Ovary (tissue), 9 donors: ENCODE measurements around the gene ACYP2. TPM values are rescaled to one million over a fixed set of nuclear protein-coding genes. Genes with fewer than 3 reads are reported as not detected.

Source experiments
- DNase-seq, 5 donors: peaks; one replicate each; pipeline ENCODE4 v3.0.0-alpha.2; 2019 to 2020
- H3K27ac ChIP-seq, 2 donors: fragments of 200-600 bp; one replicate each; pipeline versions ENCODE4 v1.5.1 to v1.8.0; 2019 to 2022
- H3K27me3 ChIP-seq: fragments of 200-600 bp; one replicate; pipeline ENCODE4 v1.8.0; 2022
- H3K36me3 ChIP-seq: fragments of 200-600 bp; sonication (generic); one replicate; pipeline ENCODE4 v1.5.1; 2019
- H3K4me1 ChIP-seq: one replicate; pipeline ENCODE4 v1.8.1; 2013; ENCODE audit warnings: mild to moderate bottlenecking, moderate library complexity; ENCODE audit not compliant: insufficient read depth
- H3K4me3 ChIP-seq: fragments of 200-600 bp; sonication (generic); one replicate; pipeline ENCODE4 v1.5.1; 2017
- H3K9me3 ChIP-seq, 2 donors: fragments of 200-600 bp in 1 of 2; sonication (generic) in 1 of 2; one replicate each; pipeline versions ENCODE4 v1.5.1 to v1.8.1; 2013 to 2019; ENCODE audit warnings: mild to moderate bottlenecking in 1 of 2, moderate library complexity in 1 of 2
- EP300 ChIP-seq: sonication (generic); formaldehyde crosslinking; IDR thresholded peaks from one replicate; pipeline ENCODE4 v1.6.1; 2017; ENCODE audit warnings: antibody characterized with exemption
- POLR2A ChIP-seq: fragments of 450-650 bp; IDR thresholded peaks from one replicate; pipeline ENCODE4 v1.6.1; 2017; ENCODE audit warnings: antibody characterized with exemption, mild to moderate bottlenecking, moderate library complexity
- WGBS, 3 donors: extraction: QIAGEN DNeasy Blood & Tissue Kit in 1 of 3; methylation state at CpG; one replicate each; pipeline versions ENCODE4 v1.1.5 to v1.1.7; 2013 to 2017; 5-methylcytosine and 5-hydroxymethylcytosine counted together
- intact Hi-C, 4 donors: fragments of 100-400 bp; cut with DNase I; formaldehyde crosslinking; loops; one replicate each; pipeline versions ENCODE4 v1.11.0 to v1.15.1; 2022 to 2023
- polyA plus RNA-seq, 2 donors: library from polyadenylated mRNA; stranded (reverse); fragments of 200-250 nt in 1 of 2; fragments of 350-450 nt in 1 of 2; fragmentation: Illumina TruSeq in 1 of 2; extraction: RNeasy Lipid Tissue Mini Kit (QIAGEN cat#74804) in 1 of 2; gene quantifications; one replicate each; pipeline ENCODE4 v1.2.3, GENCODE V29; 2013 to 2014
- total RNA-seq, 7 donors: library from RNA; depleted of rRNA in 2 of 7; stranded (reverse); fragments of >200 nt in 2 of 7; fragmentation: NEBNext Ultra II Directional in 3 of 7; extraction: Animal tissue kit (Norgen Biotek cat#: 25700) in 3 of 7; gene quantifications; one replicate each; pipeline versions ENCODE4 v1.1.0 to v1.2.4, GENCODE V29; 2016 to 2023
- TF ChIP-seq, protein P1 (sequence below), 3 donors: fragments of 450-650 bp in 2 of 3; fragments of 200-600 bp in 1 of 3; IDR thresholded peaks; one replicate each; pipeline versions ENCODE4 v1.5.1 to v1.8.0; 2016 to 2022; ENCODE audit warnings: antibody characterized with exemption in 3 of 3, mild to moderate bottlenecking in 1 of 3
- donor health status: DM: no; HTN: no; CAD: no; lungs with moderate emphysema.
- donor health status: DM: no; HTN: no; CAD: no.
- donor health status: Bipolar disorder and iron deficiency.
- donor health status: DM: yes; HTN: yes; CAD: no.
- donor health status: DM: no; HTN: no; CAD: no.
- donor health status: DM: yes; HTN: yes; CAD: no.

ACYP2 gene
- total and polyA plus RNA-seq, 9 donors: 10.4 to 27.1 (median 13.9) TPM

- intact Hi-C loops: no loop called here
- no peak for TF ChIP-seq EP300
- TF ChIP-seq POLR2A: no peak
- TF ChIP-seq, protein P1, sequence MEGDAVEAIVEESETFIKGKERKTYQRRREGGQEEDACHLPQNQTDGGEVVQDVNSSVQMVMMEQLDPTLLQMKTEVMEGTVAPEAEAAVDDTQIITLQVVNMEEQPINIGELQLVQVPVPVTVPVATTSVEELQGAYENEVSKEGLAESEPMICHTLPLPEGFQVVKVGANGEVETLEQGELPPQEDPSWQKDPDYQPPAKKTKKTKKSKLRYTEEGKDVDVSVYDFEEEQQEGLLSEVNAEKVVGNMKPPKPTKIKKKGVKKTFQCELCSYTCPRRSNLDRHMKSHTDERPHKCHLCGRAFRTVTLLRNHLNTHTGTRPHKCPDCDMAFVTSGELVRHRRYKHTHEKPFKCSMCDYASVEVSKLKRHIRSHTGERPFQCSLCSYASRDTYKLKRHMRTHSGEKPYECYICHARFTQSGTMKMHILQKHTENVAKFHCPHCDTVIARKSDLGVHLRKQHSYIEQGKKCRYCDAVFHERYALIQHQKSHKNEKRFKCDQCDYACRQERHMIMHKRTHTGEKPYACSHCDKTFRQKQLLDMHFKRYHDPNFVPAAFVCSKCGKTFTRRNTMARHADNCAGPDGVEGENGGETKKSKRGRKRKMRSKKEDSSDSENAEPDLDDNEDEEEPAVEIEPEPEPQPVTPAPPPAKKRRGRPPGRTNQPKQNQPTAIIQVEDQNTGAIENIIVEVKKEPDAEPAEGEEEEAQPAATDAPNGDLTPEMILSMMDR (IDR thresholded peaks at IDR 0.05): no peak
- no peak for DNase-seq
- Histone ChIP-seq H3K9me3 (no peaks in the 10 kb centered on the region), H3K27ac (no peak overlapping the region), H3K36me3 (no peaks in the 10 kb centered on the region), H3K27me3 (no peaks in the 10 kb centered on the region), H3K4me3 (no peak overlapping the region), H3K4me1 (no peaks in the 10 kb centered on the region)
- 81 to 91% (median 87%) methylated on average over 2 of the region's 2 CpGs for WGBS, 3 donors
Observed at GRCh38 chr2:54279385-54279784, 164.0 kb downstream of the ACYP2 start.

DNA sequence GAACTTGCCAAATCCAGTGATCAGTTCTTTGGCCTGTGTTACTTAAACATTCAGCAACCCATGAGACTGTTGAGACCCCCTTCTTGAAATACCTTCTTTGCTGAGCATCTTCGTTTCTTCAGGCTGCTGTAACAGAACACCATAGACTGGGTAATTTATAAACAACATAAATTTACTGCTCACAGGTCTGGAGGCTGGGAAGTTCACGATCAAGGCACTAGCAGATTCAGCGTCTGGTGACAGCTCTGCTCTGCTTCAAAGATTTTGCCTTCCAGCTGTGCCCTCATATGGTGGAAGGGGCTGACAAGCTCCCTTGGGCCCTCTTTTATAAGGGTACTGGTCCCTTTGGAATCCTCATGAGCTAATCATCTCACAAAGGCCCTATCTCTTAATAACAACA is 169.4 kb downstream of the ACYP2 start:
- TF ChIP-seq POLR2A: no peak
- no peak for TF ChIP-seq EP300
- TF ChIP-seq, protein P1 (IDR thresholded peaks at IDR 0.05): no peak
- intact Hi-C loops: no loop called here
- 87 to 91% (median 89%) methylated on average over 3 of the region's 3 CpGs for WGBS, 3 donors
- no peak overlapping the region for H3K4me3 ChIP-seq
- no peak for DNase-seq
- H3K27me3 ChIP-seq: no peaks in the 10 kb centered on the region
- no peak overlapping the region for H3K27ac ChIP-seq
- no peaks in the 10 kb centered on the region for H3K9me3 ChIP-seq
- no peaks in the 10 kb centered on the region for H3K36me3 ChIP-seq
- H3K4me1 ChIP-seq: no peaks in the 10 kb centered on the region

DNA sequence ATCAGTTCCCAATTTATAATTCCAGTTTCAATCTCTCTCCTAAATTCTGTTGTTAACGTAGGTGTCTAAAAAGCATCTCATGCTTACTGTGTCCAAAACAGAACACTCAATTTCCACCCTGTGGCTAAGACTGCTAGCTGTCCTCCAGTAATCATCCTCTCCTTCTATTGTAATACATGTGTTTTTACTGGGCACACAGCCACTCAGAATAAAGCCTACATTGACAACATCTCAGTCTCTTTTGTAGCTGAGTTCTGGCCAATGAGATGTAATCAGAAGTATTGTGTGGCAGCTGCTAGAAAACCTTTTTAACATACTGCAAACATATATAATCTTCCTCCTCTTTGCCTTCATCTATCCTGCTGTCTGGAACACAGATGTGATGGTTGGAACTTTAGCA is 170.0 kb downstream of the ACYP2 start:
- Histone ChIP-seq H3K9me3 (no peaks in the 10 kb centered on the region), H3K27ac (no peak overlapping the region), H3K27me3 (no peaks in the 10 kb centered on the region), H3K4me3 (no peak overlapping the region), H3K36me3 (no peaks in the 10 kb centered on the region), H3K4me1 (no peaks in the 10 kb centered on the region)
- intact Hi-C loops: no loop called here
- TF ChIP-seq, protein P1 (IDR thresholded peaks at IDR 0.05): no peak
- TF ChIP-seq EP300 (no peak), POLR2A (no peak)
- 95 to 100% (median 98%) methylated on average over 1 of the region's 1 CpG for WGBS, 3 donors
- DNase-seq: no peak

GRCh38 chr2:54287532-54287931 is 172.1 kb downstream of the ACYP2 start:
- H3K27me3 ChIP-seq: no peaks in the 10 kb centered on the region
- TF ChIP-seq, protein P1 (IDR thresholded peaks at IDR 0.05): no peak
- no peak for TF ChIP-seq EP300
- no peak for TF ChIP-seq POLR2A
- WGBS, 3 donors: 85 to 95% (median 85%) methylated on average over 2 of the region's 2 CpGs
- H3K9me3 ChIP-seq: no peaks in the 10 kb centered on the region
- no peaks in the 10 kb centered on the region for H3K36me3 ChIP-seq
- intact Hi-C loops: no loop called here
- H3K4me3 ChIP-seq: no peak overlapping the region
- DNase-seq: no peak
- H3K4me1 ChIP-seq: no peaks in the 10 kb centered on the region
- H3K27ac ChIP-seq: no peak overlapping the region

DNA sequence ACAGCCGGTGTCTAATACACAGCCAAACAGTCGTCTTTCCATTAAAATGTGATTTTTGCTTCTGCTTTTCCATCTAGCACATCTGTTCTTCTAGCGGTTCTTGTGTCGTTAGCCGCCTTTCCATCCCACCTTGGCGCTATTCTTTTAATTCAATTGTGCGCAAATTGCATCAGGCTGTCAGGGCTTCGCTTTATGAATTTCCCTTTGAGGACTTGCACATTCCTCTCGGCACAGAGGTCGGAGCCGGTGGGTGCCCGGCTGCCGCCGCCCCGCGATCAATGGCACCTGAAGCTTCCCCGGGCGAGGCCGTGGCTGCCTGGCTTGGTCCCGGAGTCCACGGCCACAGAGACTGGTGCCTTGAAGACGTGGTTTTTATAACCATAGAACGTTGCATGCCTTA is 174.5 kb downstream of the ACYP2 start:
- Histone ChIP-seq H3K27me3 (no peaks in the 10 kb centered on the region), H3K4me1 (no peaks in the 10 kb centered on the region), H3K9me3 (no peaks in the 10 kb centered on the region), H3K4me3 (no peak overlapping the region), H3K27ac (no peak overlapping the region), H3K36me3 (no peaks in the 10 kb centered on the region)
- DNase-seq: no peak
- no peak for TF ChIP-seq EP300
- 74 to 83% (median 78%) methylated on average over 23 of the region's 23 CpGs for WGBS, 3 donors
- intact Hi-C loops: no loop called here
